HCT116 (cell line): ENCODE results near the gene DLST. TPM values are rescaled to one million over a fixed set of nuclear protein-coding genes. Genes with fewer than 3 reads are reported as not detected.

ENCODE experiments used
- ATAC-seq: fragments of 200-7000 bp; cut with Tn5 transposase; 2 replicates; pipeline ENCODE4 v1.9.1; 2020; ENCODE audit warnings: mild to moderate bottlenecking, moderate library complexity
- BruUV-seq: library from RNA; stranded (reverse); fragments of 400-500 nt; replicated peaks from 2 replicates; lab custom pipeline; 2021; lab: Mats Ljungman, UMichigan
- CTCF ChIA-PET: fragments of 300-600 bp; sonication (Branson Sonifier 250); formaldehyde crosslinking; loops from one replicate; lab custom pipeline; 2021; ENCODE audit warnings: antibody characterized with exemption; lab: Charles Lee
- POLR2A ChIA-PET: fragments of 300-600, 350-600 bp; sonication (Branson Sonifier 250); formaldehyde crosslinking; loops from one replicate; lab custom pipeline; 2021; ENCODE audit warnings: antibody characterized with exemption; lab: Charles Lee
- RAD21 ChIA-PET, 2 experiments: fragments of 300-600 bp; sonication (Branson Sonifier 250); formaldehyde crosslinking; loops; one replicate each; lab custom pipeline; 2023; ENCODE audit warnings: low total read pairs in 2 of 2; ENCODE audit not compliant: uncharacterized antibody in 2 of 2, unreplicated experiment in 2 of 2, low non-redundant PET in 1 of 2; lab: Charles Lee
- DNase-seq: peaks from one replicate; pipeline ENCODE4 v3.0.0-alpha.2; 2010; ENCODE audit warnings: low read depth, low spot score
- H2AFZ ChIP-seq: fragments of 200-600 bp; shearing (Covaris generic), sonication (generic); 2 replicates; pipeline ENCODE4 v1.6.1; 2017; ENCODE audit warnings: low read depth, mixed run types, mixed read lengths, antibody characterized with exemption, low read length; ENCODE audit not compliant: poor library complexity, severe bottlenecking
- H3K27ac ChIP-seq: 2 replicates; pipeline ENCODE4 v1.5.1; 2012; ENCODE audit warnings: low read depth, low read length
- H3K27me3 ChIP-seq: fragments of 200-600 bp; sonication (generic); 2 replicates; pipeline ENCODE4 v1.6.1; 2016; ENCODE audit warnings: mixed run types, low read length, mixed read lengths; ENCODE audit not compliant: insufficient read depth
- H3K36me3 ChIP-seq, 2 experiments: fragments of 200-500 bp in 1 of 2; fragments of 200-600 bp in 1 of 2; sonication (Bioruptor generic) in 1 of 2; sonication (generic) in 1 of 2; 2 replicates each; pipeline versions ENCODE4 v1.5.1 to v1.6.1; 2014 to 2016; ENCODE audit warnings: low read length in 2 of 2, inconsistent platforms in 1 of 2, mixed read lengths in 1 of 2, mixed run types in 1 of 2; ENCODE audit not compliant: insufficient read depth in 2 of 2, control insufficient read depth in 1 of 2
- H3K4me1 ChIP-seq, 2 experiments: fragments of 200-600 bp in 1 of 2; sonication (generic) in 1 of 2; 2 replicates each; pipeline versions ENCODE4 v1.5.1 to v1.6.1; 2012 to 2017; ENCODE audit warnings: low read length in 2 of 2, inconsistent platforms in 1 of 2, mild to moderate bottlenecking in 1 of 2, mixed read lengths in 1 of 2, mixed run types in 1 of 2, moderate library complexity in 1 of 2; ENCODE audit not compliant: insufficient read depth in 2 of 2, control insufficient read depth in 1 of 2
- H3K4me2 ChIP-seq: fragments of 200-600 bp; sonication (generic); 2 replicates; pipeline ENCODE4 v1.6.1; 2017; ENCODE audit warnings: mixed run types, low read length, mixed read lengths
- H3K4me3 ChIP-seq, 2 experiments: fragments of 200-600 bp in 1 of 2; sonication (generic) in 1 of 2; replicated peaks in 1 of 2; 2 replicates each; pipeline ENCODE4 v1.5.1; 2011 to 2016; ENCODE audit warnings: low read length in 2 of 2, control low read depth in 1 of 2, low read depth in 1 of 2, mild to moderate bottlenecking in 1 of 2, mixed read lengths in 1 of 2, mixed run types in 1 of 2
- H3K79me2 ChIP-seq: fragments of 200-600 bp; sonication (generic); 2 replicates; pipeline ENCODE4 v1.6.1; 2017; ENCODE audit warnings: mild to moderate bottlenecking, mixed run types, low read length, moderate library complexity, mixed read lengths; ENCODE audit not compliant: insufficient read depth
- H3K9ac ChIP-seq: fragments of 200-600 bp; sonication (generic); 2 replicates; pipeline ENCODE4 v1.6.1; 2016; ENCODE audit warnings: low read length, mixed read lengths
- H3K9me2 ChIP-seq: fragments of 200-600 bp; sonication (generic), shearing (Covaris generic); 2 replicates; pipeline ENCODE4 v1.6.1; 2017; ENCODE audit warnings: mixed run types, mild to moderate bottlenecking, moderate library complexity; ENCODE audit not compliant: insufficient read depth
- H3K9me3 ChIP-seq, 2 experiments: fragments of 200-500 bp in 1 of 2; fragments of 200-600 bp in 1 of 2; sonication (Bioruptor generic) in 1 of 2; sonication (generic) in 1 of 2; 2 replicates each; pipeline ENCODE4 v1.6.1; 2014 to 2017; ENCODE audit warnings: low read length in 2 of 2, mixed read lengths in 2 of 2, inconsistent platforms in 1 of 2, low read depth in 1 of 2, mild to moderate bottlenecking in 1 of 2, mixed run types in 1 of 2, moderate library complexity in 1 of 2; ENCODE audit not compliant: control insufficient read depth in 1 of 2, insufficient read depth in 1 of 2
- H4K20me1 ChIP-seq: fragments of 200-600 bp; sonication (generic), shearing (Covaris generic); 2 replicates; pipeline ENCODE4 v1.6.1; 2017; ENCODE audit warnings: mixed run types, mild to moderate bottlenecking, moderate library complexity; ENCODE audit not compliant: insufficient read depth
- CEBPB ChIP-seq: IDR thresholded peaks from 2 replicates; pipeline ENCODE4 v1.6.1; 2012; ENCODE audit warnings: low read depth
- CTCF ChIP-seq, 3 experiments: fragments of 200-600 bp in 1 of 3; sonication (generic) in 1 of 3; IDR thresholded peaks in 2 of 3; conservative IDR thresholded peaks in 1 of 3; 2 replicates each; pipeline ENCODE4 v1.5.1; 2012 to 2017; ENCODE audit warnings: low read depth in 2 of 3, low read length in 2 of 3, antibody characterized with exemption in 1 of 3, borderline replicate concordance in 1 of 3, control low read depth in 1 of 3, mild to moderate bottlenecking in 1 of 3, mixed read lengths in 1 of 3, mixed run types in 1 of 3, moderate library complexity in 1 of 3; ENCODE audit not compliant: insufficient read depth in 1 of 3
- EGR1 ChIP-seq: IDR thresholded peaks from 2 replicates; pipeline ENCODE4 v1.6.1; 2012; ENCODE audit warnings: low read depth
- EZH2 ChIP-seq: fragments of 200-600 bp; sonication (generic); IDR thresholded peaks from 2 replicates; pipeline ENCODE4 v1.6.1; 2017; ENCODE audit warnings: antibody characterized with exemption, mixed run types
- RAD21 ChIP-seq: IDR thresholded peaks from 2 replicates; pipeline ENCODE4 v1.6.1; 2012; ENCODE audit warnings: low read depth, mild to moderate bottlenecking
- SIN3A ChIP-seq: IDR thresholded peaks from 2 replicates; pipeline ENCODE4 v1.6.1; 2012; ENCODE audit warnings: low read depth
- SP1 ChIP-seq: IDR thresholded peaks from 2 replicates; pipeline ENCODE4 v1.6.1; 2012; ENCODE audit warnings: low read depth
- TCF7L2 ChIP-seq: IDR thresholded peaks from 2 replicates; pipeline ENCODE4 v1.7.0; 2011; ENCODE audit warnings: borderline replicate concordance, inconsistent platforms; ENCODE audit not compliant: insufficient read depth, insufficient read length; ENCODE audit errors: extremely low read depth
- YY1 ChIP-seq: IDR thresholded peaks from 2 replicates; pipeline ENCODE4 v1.6.1; 2011; ENCODE audit warnings: low read length, low read depth, moderate library complexity, mild to moderate bottlenecking; ENCODE audit not compliant: insufficient replicate concordance; ENCODE audit errors: extremely low read depth
- ZNF274 ChIP-seq: fragments of 200-500 bp; sonication (Bioruptor generic); IDR thresholded peaks from 2 replicates; pipeline ENCODE4 v1.6.1; 2014; ENCODE audit warnings: mild to moderate bottlenecking, low read depth, low read length, inconsistent platforms
- intact Hi-C: fragments of 100-400 bp; cut with micrococcal nuclease; formaldehyde crosslinking; loops from 2 replicates; pipeline ENCODE4 v1.10.0; 2022
- total RNA-seq: library from RNA; stranded (reverse); gene quantifications from one replicate; pipeline ENCODE4 v1.2.1, GENCODE V29; 2021; ENCODE audit not compliant: unreplicated experiment
- TF ChIP-seq, protein P1 (sequence below): IDR thresholded peaks from 2 replicates; pipeline ENCODE4 v1.6.1; 2011; ENCODE audit warnings: mild to moderate bottlenecking, low read length, moderate library complexity; ENCODE audit not compliant: insufficient replicate concordance; ENCODE audit errors: extremely low read depth
- TF ChIP-seq, protein P2 (sequence below): IDR thresholded peaks from 2 replicates; pipeline ENCODE4 v1.6.1; 2012; ENCODE audit warnings: low read depth

DLST gene
- total RNA-seq, 1 experiment from 2014 or later, result 101 TPM

GRCh38 chr14:74868739-74869138 is 13.0 kb upstream of the DLST start:
- ChIA-PET RAD21 (no interaction called here), POLR2A (no interaction called here), CTCF (interaction anchor here (1.0 to 1.1 kb wide), 2 partner anchors 8 to 220 kb away, joined by 3 to 4 read pairs; no protein-coding TSS in a partner anchor)
- Histone ChIP-seq H3K4me2 (no peak overlapping the region), H4K20me1 (no peaks in the 10 kb centered on the region), H3K27ac (no peak overlapping the region), H3K9me3 (no peaks in the 10 kb centered on the region), H3K9ac (no peak overlapping the region), H3K4me1 (no peaks in the 10 kb centered on the region), H3K4me3 (no peak overlapping the region), H3K36me3 (no peaks in the 10 kb centered on the region), H3K9me2 (no peaks in the 10 kb centered on the region), H3K27me3 (0 out of 2 replicates have a peak, but pooled peaks cover 3% of the 10 kb centered on the region), H3K79me2 (no peaks in the 10 kb centered on the region), H2AFZ (no peak overlapping the region)
- no peak for TF ChIP-seq EZH2
- DNase-seq, result no peak
- no TSS peak for BruUV-seq
- ATAC-seq, result no peak
- intact Hi-C loops, result no loop called here

DNA sequence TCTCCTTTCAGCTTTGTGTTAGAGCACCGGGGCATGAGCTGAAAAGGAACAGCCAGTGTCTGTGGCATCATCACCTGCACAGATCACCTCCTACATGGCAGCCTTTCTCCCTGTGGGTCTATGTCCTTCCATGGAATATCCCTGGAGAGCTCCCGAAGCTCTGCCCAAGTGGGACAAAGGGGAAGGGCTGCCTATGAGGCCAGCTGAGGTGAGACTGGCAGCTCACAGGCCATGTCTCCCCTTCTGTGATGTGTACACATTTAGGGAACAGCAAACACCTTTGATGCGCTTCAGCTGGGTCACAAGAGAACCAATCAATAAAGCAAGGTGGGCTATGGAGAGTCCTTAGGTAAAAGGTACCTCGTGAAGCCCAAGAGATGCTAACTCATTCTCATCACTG is 9.9 kb upstream of the DLST start:
- no peaks in the 10 kb centered on the region for H3K79me2 ChIP-seq
- RAD21 ChIA-PET, result no interaction called here
- intact Hi-C loops, result no loop called here
- H4K20me1 ChIP-seq, result no peaks in the 10 kb centered on the region
- no TSS peak for BruUV-seq
- H3K4me2 ChIP-seq, result no peak overlapping the region
- POLR2A ChIA-PET, result interaction anchor here (0.9 kb wide), 1 partner anchor 16 kb away, joined by 3 read pairs; no protein-coding TSS in a partner anchor
- no peaks in the 10 kb centered on the region for H3K36me3 ChIP-seq
- H3K27ac ChIP-seq, result no peak overlapping the region
- no peaks in the 10 kb centered on the region for H3K4me1 ChIP-seq
- no peaks in the 10 kb centered on the region for H3K9me3 ChIP-seq
- H2AFZ ChIP-seq, result no peak overlapping the region
- no peak overlapping the region for H3K9ac ChIP-seq
- CTCF ChIA-PET, result interaction anchor here (7.1 kb wide), 1 partner anchor 11 kb away, joined by 54 read pairs; no protein-coding TSS in a partner anchor
- no peaks in the 10 kb centered on the region for H3K9me2 ChIP-seq
- no peak overlapping the region for H3K4me3 ChIP-seq
- H3K27me3 ChIP-seq, result 0 out of 2 replicates have a peak, but pooled peaks cover 3% of the 10 kb centered on the region
- DNase-seq (no peak), ATAC-seq (no peak)
- no peak for TF ChIP-seq EZH2
- no peak for TF ChIP-seq SIN3A
- TF ChIP-seq CTCF (IDR thresholded peaks at IDR 0.05 in 2 of 3, conservative IDR thresholded peaks at IDR 0.05 in 1 of 3; ENCODE audit: borderline replicate concordance in 1 of 3, insufficient read depth in 1 of 3, low read depth in 2 of 3, low read length in 2 of 3), result no peak
- no peak for TF ChIP-seq YY1
- TF ChIP-seq EGR1, result no peak
- TF ChIP-seq SP1, result no peak
- no peak for TF ChIP-seq CEBPB
- TF ChIP-seq, protein P1, sequence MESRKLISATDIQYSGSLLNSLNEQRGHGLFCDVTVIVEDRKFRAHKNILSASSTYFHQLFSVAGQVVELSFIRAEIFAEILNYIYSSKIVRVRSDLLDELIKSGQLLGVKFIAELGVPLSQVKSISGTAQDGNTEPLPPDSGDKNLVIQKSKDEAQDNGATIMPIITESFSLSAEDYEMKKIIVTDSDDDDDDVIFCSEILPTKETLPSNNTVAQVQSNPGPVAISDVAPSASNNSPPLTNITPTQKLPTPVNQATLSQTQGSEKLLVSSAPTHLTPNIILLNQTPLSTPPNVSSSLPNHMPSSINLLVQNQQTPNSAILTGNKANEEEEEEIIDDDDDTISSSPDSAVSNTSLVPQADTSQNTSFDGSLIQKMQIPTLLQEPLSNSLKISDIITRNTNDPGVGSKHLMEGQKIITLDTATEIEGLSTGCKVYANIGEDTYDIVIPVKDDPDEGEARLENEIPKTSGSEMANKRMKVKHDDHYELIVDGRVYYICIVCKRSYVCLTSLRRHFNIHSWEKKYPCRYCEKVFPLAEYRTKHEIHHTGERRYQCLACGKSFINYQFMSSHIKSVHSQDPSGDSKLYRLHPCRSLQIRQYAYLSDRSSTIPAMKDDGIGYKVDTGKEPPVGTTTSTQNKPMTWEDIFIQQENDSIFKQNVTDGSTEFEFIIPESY, result no peak
- TF ChIP-seq TCF7L2, result no peak
- TF ChIP-seq RAD21, result no peak
- TF ChIP-seq, protein P2, sequence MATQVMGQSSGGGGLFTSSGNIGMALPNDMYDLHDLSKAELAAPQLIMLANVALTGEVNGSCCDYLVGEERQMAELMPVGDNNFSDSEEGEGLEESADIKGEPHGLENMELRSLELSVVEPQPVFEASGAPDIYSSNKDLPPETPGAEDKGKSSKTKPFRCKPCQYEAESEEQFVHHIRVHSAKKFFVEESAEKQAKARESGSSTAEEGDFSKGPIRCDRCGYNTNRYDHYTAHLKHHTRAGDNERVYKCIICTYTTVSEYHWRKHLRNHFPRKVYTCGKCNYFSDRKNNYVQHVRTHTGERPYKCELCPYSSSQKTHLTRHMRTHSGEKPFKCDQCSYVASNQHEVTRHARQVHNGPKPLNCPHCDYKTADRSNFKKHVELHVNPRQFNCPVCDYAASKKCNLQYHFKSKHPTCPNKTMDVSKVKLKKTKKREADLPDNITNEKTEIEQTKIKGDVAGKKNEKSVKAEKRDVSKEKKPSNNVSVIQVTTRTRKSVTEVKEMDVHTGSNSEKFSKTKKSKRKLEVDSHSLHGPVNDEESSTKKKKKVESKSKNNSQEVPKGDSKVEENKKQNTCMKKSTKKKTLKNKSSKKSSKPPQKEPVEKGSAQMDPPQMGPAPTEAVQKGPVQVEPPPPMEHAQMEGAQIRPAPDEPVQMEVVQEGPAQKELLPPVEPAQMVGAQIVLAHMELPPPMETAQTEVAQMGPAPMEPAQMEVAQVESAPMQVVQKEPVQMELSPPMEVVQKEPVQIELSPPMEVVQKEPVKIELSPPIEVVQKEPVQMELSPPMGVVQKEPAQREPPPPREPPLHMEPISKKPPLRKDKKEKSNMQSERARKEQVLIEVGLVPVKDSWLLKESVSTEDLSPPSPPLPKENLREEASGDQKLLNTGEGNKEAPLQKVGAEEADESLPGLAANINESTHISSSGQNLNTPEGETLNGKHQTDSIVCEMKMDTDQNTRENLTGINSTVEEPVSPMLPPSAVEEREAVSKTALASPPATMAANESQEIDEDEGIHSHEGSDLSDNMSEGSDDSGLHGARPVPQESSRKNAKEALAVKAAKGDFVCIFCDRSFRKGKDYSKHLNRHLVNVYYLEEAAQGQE, result no peak
- no peak for TF ChIP-seq ZNF274
